T-helper 1 cell treated with Interleukin-12 subunit alpha and Interleukin-12 subunit beta and Interleukin-4 antibody, amounts not matched to agents 30 ng/mL and 1 ng/mL, for 36 hours (primary cell): ENCODE measurements around the gene TMEM50A. TPM values are rescaled to one million over a fixed set of nuclear protein-coding genes. Genes with fewer than 3 reads are reported as not detected.
"Not testable (repeated sequence)": the region's sequence is repeated elsewhere in the genome, so short reads cannot be mapped to it uniquely, and the experiment has no call there.

Experiments
- intact Hi-C: fragments of 100-400 bp; cut with micrococcal nuclease; formaldehyde crosslinking; loops from one replicate; pipeline ENCODE4 v1.15.1; 2024
- total RNA-seq: library from RNA; stranded (reverse); gene quantifications from 2 replicates; pipeline ENCODE4 v1.2.3, GENCODE V29; 2022

The TMEM50A gene
- total RNA-seq, result 151 and 156 TPM in 2 replicates

GRCh38 chr1:25338188-25338981 lies at the start of gene TMEM50A:
Gene TMEM50A (plus strand): TSS chr1:25338334. CDS start chr1:25340487, 2,153 bp downstream.
- intact Hi-C loops, result loop anchor here (2.0 to 10.0 kb wide), 6 partner anchors 70 to 774 kb away; partner anchors contain the start of genes MACO1, PDIK1L, STMN1 and SYF2

- intact Hi-C loops, result not testable (repeated sequence)
Measured at GRCh38 chr1:25288573-25289101, 49.5 kb upstream of the TMEM50A start.

GRCh38 chr1:25290043-25290442 lies 48.1 kb upstream of the TMEM50A start:
- intact Hi-C loops, result not testable (repeated sequence)

- intact Hi-C loops, result not testable (repeated sequence)
Measured at GRCh38 chr1:25293426-25293825, 44.7 kb upstream of the TMEM50A start.

- intact Hi-C loops, result not testable (repeated sequence)
Measured at GRCh38 chr1:25294889-25295826, 43.0 kb upstream of the TMEM50A start.

- intact Hi-C loops, result not testable (repeated sequence)
Measured at GRCh38 chr1:25296501-25296900, 41.6 kb upstream of the TMEM50A start.

- intact Hi-C loops, result not testable (repeated sequence)
Measured at GRCh38 chr1:25300729-25301128, 37.4 kb upstream of the TMEM50A start.

GRCh38 chr1:25302330-25302729 lies 35.8 kb upstream of the TMEM50A start:
- intact Hi-C loops, result not testable (repeated sequence)

- intact Hi-C loops, result not testable (repeated sequence)
Measured at GRCh38 chr1:25304936-25305335, 33.2 kb upstream of the TMEM50A start.

- intact Hi-C loops, result not testable (repeated sequence)
Measured at GRCh38 chr1:25308168-25308567, 30.0 kb upstream of the TMEM50A start.

GRCh38 chr1:25309085-25309484 lies 29.0 kb upstream of the TMEM50A start:
- intact Hi-C loops, result not testable (repeated sequence)

GRCh38 chr1:25309486-25309885 lies 28.6 kb upstream of the TMEM50A start:
- intact Hi-C loops, result not testable (repeated sequence)

GRCh38 chr1:25312806-25313470 lies 25.2 kb upstream of the TMEM50A start:
- intact Hi-C loops, result not testable (repeated sequence)

GRCh38 chr1:25320314-25320938 lies 17.7 kb upstream of the TMEM50A start:
- intact Hi-C loops, result not testable (repeated sequence)

- intact Hi-C loops, result not testable (repeated sequence)
Measured at GRCh38 chr1:25322127-25322526, 16.0 kb upstream of the TMEM50A start.

- intact Hi-C loops, result not testable (repeated sequence)
Measured at GRCh38 chr1:25324407-25324806, 13.7 kb upstream of the TMEM50A start.

- intact Hi-C loops, result not testable (repeated sequence)
Measured at GRCh38 chr1:25327864-25328790, 10.0 kb upstream of the TMEM50A start.

GRCh38 chr1:25328791-25329185 lies 9.3 kb upstream of the TMEM50A start:
- intact Hi-C loops, result not testable (repeated sequence)

- intact Hi-C loops, result not testable (repeated sequence)
Measured at GRCh38 chr1:25329336-25329735, 8.8 kb upstream of the TMEM50A start.
